PFSK-1 (cell line): ENCODE data around the gene NANOS2.

ENCODE experiments used
- POLR2AphosphoS5 ChIP-seq: IDR thresholded peaks from 2 replicates; pipeline ENCODE4 v1.6.1; 2012; ENCODE audit warnings: low read depth, mild to moderate bottlenecking, control low read depth, low read length, moderate library complexity
- TF ChIP-seq, protein P1 (sequence below), 2 experiments: IDR thresholded peaks; 2 replicates each; pipeline versions ENCODE4 v1.6.1 to v1.8.0; 2011 to 2012; ENCODE audit warnings: low read depth in 2 of 2, low read length in 2 of 2, control low read depth in 1 of 2, inconsistent platforms in 1 of 2, mild to moderate bottlenecking in 1 of 2, moderate library complexity in 1 of 2; ENCODE audit not compliant: insufficient read depth in 1 of 2

DNA sequence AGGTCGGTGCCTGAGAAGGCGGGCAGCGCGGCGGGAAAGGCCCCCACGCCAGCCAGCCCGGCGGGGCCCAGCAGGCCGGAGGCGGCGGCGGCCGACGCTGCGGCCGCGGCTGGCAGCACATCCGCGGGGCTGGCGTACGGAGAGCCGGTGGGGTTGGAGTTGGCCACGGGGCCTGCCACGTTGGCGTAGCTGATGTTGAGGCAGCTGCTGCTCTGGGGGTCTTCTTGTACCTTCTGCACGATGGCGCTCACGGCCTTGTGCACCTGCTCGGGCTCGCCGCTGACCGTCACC lies 25.9 kb upstream of the NANOS2 start:
- no peak for TF ChIP-seq POLR2AphosphoS5
- TF ChIP-seq, protein P1, sequence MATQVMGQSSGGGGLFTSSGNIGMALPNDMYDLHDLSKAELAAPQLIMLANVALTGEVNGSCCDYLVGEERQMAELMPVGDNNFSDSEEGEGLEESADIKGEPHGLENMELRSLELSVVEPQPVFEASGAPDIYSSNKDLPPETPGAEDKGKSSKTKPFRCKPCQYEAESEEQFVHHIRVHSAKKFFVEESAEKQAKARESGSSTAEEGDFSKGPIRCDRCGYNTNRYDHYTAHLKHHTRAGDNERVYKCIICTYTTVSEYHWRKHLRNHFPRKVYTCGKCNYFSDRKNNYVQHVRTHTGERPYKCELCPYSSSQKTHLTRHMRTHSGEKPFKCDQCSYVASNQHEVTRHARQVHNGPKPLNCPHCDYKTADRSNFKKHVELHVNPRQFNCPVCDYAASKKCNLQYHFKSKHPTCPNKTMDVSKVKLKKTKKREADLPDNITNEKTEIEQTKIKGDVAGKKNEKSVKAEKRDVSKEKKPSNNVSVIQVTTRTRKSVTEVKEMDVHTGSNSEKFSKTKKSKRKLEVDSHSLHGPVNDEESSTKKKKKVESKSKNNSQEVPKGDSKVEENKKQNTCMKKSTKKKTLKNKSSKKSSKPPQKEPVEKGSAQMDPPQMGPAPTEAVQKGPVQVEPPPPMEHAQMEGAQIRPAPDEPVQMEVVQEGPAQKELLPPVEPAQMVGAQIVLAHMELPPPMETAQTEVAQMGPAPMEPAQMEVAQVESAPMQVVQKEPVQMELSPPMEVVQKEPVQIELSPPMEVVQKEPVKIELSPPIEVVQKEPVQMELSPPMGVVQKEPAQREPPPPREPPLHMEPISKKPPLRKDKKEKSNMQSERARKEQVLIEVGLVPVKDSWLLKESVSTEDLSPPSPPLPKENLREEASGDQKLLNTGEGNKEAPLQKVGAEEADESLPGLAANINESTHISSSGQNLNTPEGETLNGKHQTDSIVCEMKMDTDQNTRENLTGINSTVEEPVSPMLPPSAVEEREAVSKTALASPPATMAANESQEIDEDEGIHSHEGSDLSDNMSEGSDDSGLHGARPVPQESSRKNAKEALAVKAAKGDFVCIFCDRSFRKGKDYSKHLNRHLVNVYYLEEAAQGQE (IDR thresholded peaks at IDR 0.05; ENCODE audit: insufficient read depth in 1 of 2, low read depth in 2 of 2, low read length in 2 of 2): no peak
